Raji (cell line): Measurements from ENCODE around the gene ABCA7.

ENCODE experiments used
- POLR2A ChIP-seq: IDR thresholded peaks from 2 replicates; pipeline ENCODE4 v1.6.1; 2011; ENCODE audit warnings: low read depth, low read length, control low read depth; ENCODE audit not compliant: insufficient read depth

Gene ABCA7

DNA sequence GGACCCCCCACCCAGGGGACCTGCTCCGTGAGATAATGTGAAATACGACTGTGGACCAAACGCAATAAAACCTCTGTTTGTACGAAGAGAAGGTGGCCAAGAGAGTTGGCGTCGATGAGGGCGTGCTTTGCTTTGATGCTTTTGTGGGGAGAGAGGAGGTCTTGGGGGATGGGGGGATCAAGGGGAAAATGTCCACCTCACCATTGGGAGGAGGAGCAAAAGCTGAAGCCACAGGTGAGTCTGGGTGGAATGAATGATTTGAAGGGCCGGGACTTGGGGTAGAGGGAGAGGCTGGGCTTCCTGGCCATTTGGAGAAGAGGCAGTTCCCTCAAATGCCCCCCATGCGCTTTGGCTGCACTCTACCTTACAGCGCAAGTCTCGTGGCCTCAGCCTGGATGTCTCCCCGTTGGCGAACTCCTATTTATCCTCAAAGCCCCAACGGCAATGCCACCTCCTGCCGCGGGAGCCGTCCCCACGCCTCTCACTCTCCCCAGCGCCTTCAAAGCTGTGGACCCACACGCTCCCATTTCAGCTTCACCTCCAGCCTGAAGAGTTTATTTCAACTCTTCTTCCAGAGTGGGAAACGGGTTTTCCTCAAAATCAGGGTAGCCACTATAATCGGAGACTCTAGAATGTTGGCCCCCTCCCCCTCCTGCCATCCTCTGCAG lies 795 bp upstream of the ABCA7 start:
- no peak for TF ChIP-seq POLR2A

DNA sequence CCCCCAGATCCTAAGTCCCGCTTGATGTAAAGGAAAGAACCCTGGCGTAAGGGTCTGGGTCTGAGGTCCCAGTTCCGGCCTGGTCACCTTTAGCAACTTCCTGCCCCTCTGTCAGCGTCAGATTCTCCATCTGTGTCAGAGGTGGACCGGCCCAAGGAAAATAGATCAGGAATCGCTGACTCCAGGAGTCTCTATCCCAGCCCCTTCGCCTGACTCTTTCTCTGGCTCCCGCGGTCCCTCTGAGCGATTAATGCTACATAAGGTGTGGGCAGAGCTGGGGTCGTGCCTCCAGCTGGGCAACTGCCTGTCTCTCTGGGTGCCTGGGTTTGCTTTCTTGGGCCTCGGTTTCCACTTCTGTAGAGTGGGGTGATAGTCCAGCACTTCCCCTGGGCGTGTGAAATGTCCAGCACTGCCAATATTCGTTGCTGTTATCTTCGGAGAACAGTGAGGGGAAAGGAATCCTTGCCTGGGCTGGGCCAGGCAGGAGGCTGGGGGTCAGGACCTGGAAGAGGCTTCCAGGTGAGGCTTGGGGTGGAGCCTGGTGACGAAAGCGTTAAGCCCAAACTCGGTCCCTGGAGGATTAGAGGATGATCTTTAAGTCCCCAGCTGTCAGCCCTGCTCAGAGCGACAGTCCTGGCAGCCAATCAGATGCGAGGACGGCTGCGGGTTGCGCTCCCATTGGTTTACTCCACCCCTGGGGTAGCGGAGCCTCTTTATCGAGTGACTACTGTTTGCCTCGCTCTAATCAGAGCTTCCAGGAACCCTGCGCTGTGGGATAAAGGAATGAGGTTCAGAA lies 767 bp downstream of the ABCA7 start:
- TF ChIP-seq POLR2A = no peak

DNA sequence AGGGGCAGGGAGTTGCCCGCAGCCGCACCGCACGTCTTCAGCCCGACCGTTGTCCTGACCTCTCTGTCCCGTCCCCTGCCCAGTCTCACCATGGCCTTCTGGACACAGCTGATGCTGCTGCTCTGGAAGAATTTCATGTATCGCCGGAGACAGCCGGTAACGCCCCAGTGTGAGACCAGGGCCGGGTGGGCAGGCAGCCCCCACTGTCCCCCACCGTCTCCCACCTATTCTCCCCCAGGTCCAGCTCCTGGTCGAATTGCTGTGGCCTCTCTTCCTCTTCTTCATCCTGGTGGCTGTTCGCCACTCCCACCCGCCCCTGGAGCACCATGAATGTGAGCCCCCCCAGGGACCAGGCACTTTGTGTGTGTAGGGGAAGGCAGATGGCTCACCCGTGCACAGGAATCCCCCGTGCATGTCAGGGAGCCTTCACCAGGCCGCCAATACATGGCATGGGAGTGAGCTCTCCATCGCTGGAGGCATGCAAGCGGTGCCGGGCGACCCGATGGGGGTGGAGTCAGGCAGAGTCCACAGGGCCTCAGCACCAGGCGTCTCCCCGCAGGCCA lies 1.4 kb downstream of the ABCA7 start:
- TF ChIP-seq POLR2A = no peak

DNA sequence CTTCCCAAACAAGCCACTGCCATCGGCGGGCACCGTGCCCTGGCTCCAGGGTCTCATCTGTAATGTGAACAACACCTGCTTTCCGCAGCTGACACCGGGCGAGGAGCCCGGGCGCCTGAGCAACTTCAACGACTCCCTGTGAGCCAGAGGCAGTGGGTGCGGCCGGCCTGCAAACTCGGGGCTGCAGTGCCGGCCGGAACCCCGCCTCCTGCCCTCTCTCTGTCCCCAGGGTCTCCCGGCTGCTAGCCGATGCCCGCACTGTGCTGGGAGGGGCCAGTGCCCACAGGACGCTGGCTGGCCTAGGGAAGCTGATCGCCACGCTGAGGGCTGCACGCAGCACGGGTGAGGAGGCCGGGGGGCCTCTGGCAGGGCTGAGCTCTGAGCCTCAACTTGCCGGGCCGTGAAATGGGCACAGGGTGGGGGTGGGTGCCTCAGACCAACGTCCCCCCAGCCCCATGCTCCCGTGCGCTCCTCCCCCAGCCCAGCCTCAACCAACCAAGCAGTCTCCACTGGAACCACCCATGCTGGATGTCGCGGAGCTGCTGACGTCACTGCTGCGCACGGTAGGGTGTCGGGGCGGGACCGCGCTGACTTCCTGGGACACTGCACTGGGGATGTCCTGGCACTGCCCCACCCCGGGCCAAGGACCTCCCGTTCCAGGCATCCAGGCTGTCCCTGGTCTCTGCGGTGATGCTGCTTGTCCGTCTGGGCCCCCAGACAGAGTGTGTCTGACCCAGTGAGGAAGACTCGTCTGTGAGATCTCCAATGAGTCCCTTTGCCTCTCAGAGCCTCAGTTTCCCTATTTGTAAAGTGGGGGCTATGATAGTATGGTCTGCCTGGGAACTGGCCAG lies 2.2 kb downstream of the ABCA7 start:
- no peak for TF ChIP-seq POLR2A

DNA sequence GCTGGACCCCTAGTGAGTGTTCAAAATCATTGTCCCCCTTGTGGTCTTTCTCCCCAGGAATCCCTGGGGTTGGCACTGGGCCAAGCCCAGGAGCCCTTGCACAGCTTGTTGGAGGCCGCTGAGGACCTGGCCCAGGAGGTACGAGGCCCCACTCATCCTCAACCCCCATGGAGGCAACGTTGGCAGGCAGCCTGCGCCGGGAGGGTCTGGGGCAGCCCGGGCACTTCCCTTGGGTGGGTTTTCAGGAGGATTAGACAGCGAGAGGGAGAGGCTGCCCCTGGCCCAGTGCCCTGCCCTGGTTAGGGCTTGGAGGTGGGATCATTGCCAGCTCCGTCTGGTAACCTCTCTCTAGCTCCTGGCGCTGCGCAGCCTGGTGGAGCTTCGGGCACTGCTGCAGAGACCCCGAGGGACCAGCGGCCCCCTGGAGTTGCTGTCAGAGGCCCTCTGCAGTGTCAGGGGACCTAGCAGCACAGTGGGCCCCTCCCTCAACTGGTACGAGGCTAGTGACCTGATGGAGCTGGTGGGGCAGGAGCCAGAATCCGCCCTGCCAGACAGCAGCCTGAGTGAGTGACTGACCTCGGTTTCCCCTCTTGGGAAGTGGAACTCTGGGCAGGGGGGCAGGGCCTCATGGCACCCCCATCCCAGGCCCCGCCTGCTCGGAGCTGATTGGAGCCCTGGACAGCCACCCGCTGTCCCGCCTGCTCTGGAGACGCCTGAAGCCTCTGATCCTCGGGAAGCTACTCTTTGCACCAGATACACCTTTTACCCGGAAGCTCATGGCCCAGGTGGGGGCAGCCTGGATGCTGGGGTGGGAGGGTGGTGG lies 3.0 kb downstream of the ABCA7 start:
- no peak for TF ChIP-seq POLR2A

DNA sequence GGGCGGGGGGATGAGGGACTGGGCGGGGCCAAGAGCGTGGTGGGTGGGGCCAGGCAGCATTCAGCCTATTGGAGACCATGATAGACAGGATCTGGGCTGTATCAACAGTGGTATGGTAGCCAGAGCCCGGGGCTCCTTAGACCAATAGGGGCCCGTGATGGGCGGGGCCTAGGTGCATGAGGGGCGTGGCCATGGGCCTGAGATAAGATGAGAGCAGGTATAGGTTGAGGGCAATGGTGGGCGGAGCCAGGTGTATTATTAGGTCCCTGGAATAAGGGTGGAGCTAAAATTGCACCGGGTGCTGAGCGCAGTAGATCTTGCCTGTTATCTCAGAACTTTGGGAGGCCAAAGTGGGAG lies 5.3 kb downstream of the ABCA7 start:
- no peak for TF ChIP-seq POLR2A

DNA sequence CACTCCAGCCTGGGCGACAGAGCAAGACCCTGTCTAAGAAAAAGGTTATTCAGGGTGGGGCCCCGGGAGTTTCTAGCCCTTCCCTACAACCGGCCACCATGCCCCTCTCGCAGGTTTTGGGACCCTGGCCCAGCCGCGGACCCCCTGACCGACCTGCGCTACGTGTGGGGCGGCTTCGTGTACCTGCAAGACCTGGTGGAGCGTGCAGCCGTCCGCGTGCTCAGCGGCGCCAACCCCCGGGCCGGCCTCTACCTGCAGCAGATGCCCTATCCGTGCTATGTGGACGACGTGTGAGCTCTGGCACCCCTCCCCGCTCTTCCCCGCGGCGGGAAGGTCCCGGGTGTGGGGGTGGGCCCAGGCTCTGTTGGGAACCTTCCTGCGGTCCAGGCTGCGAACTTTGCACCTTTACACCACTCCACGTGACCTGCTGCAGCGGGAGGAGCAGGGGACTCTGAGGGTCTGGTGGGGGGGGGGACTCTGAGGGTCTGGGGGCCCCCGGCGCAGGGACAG lies 6.3 kb downstream of the ABCA7 start:
- no peak for TF ChIP-seq POLR2A

DNA sequence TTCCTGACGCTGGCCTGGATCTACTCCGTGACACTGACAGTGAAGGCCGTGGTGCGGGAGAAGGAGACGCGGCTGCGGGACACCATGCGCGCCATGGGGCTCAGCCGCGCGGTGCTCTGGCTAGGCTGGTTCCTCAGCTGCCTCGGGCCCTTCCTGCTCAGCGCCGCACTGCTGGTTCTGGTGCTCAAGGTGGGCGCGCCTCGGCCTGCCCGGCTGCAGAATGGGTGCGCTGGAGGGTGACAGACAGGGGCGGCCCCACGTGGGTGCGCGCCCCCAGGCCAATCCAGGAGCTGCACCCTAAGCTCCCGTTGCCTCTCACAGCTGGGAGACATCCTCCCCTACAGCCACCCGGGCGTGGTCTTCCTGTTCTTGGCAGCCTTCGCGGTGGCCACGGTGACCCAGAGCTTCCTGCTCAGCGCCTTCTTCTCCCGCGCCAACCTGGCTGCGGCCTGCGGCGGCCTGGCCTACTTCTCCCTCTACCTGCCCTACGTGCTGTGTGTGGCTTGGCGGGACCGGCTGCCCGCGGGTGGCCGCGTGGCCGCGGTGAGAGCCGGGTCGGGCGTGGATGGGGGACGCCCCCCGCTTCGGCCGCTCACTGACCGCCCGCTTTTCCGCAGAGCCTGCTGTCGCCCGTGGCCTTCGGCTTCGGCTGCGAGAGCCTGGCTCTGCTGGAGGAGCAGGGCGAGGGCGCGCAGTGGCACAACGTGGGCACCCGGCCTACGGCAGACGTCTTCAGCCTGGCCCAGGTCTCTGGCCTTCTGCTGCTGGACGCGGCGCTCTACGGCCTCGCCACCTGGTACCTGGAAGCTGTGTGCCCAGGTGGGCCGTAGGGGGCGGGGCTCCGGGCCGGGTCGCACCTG lies 7.2 kb downstream of the ABCA7 start:
- TF ChIP-seq POLR2A = no peak

DNA sequence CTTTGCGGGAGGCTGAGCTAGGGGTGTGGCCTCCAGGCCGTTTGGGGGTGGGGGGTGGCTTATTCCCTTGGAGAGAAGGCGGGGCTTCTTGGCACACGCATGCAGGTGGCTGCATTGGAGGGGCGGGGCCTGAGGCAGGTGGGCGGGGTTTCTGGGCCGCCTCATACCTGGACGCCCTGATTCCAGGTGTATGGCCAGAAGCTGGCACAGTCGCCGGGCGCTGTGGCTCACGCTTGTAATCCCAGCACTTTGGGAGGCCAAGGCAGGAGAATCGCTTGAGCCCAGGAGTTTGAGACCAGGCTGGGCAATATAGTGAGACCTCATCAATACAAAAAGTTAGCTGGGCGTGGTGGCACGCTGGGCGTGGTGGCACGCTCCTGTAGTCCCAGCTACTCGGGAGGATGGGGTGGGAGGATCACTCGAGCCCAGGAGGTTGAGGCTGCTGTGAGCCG lies 7.8 kb downstream of the ABCA7 start:
- TF ChIP-seq POLR2A = no peak

DNA sequence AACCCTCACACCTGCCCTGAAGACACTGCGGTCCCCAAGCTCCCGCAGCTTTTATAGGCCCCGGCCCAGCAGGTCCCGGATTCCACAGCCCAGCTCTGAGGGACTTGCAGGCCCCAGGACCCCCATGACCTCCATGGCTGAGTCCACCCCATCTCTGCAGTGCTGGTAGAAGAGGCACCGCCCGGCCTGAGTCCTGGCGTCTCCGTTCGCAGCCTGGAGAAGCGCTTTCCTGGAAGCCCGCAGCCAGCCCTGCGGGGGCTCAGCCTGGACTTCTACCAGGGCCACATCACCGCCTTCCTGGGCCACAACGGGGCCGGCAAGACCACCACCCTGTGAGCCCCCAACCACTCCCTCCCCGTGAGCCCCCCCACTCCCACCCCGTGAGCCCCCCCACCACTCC lies 9.2 kb downstream of the ABCA7 start:
- no peak for TF ChIP-seq POLR2A

DNA sequence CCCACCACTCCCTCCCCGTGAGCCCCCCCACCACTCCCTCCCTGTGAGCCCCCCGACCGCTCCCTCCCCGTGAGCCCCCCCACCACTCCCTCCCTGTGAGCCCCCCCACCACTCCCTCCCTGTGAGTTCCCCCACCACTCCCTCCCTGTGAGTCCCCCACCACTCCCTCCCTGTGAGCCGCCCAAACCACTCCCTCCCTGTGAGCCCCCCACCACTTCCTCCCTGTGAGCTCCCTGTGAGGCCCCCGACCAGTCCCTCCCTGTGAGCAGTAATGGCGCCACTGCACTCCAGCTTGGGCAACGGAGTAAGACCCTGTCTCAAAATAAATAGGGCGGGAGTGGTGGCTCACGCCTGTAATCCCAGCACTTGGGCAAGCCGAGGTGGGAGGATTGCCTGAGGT lies 9.9 kb downstream of the ABCA7 start:
- no peak for TF ChIP-seq POLR2A

DNA sequence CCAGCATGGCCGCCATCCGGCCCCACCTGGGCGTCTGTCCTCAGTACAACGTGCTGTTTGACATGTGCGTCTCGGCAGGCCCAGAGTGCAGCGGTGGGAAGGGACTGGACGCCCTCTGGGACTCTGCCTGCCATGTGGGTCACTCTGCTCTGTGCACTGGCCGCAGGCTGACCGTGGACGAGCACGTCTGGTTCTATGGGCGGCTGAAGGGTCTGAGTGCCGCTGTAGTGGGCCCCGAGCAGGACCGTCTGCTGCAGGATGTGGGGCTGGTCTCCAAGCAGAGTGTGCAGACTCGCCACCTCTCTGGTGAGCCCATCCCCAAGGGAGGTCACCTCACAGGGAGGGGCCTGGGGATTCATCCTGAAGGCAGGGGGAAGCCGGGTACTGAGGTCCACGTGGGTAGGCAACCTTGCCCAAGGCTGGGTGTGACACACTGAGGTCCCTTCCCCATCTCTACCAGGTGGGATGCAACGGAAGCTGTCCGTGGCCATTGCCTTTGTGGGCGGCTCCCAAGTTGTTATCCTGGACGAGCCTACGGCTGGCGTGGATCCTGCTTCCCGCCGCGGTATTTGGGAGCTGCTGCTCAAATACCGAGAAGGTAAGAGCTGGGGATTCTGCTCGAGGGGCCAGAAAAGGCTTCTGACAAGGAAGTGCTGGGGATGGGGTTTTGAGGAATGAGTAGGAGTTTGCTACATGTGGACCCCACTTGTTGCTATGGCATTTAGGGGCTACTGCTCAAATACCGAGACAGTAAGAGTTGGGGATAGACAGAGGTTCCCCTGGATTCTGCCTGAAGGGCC lies 11.3 kb downstream of the ABCA7 start:
- TF ChIP-seq POLR2A = no peak

DNA sequence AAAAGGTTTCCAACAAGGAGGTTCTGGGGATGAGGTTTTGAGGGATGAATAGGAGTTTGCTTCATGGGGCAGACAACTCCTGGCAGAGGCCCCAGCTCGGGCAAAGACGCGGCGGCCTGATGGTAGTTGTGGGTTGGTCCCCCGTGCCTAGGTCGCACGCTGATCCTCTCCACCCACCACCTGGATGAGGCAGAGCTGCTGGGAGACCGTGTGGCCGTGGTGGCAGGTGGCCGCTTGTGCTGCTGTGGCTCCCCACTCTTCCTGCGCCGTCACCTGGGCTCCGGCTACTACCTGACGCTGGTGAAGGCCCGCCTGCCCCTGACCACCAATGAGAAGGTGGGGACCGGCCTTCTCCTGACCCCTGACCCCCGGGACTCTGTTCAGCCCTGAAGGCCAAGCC lies 11.9 kb downstream of the ABCA7 start:
- TF ChIP-seq POLR2A = no peak

DNA sequence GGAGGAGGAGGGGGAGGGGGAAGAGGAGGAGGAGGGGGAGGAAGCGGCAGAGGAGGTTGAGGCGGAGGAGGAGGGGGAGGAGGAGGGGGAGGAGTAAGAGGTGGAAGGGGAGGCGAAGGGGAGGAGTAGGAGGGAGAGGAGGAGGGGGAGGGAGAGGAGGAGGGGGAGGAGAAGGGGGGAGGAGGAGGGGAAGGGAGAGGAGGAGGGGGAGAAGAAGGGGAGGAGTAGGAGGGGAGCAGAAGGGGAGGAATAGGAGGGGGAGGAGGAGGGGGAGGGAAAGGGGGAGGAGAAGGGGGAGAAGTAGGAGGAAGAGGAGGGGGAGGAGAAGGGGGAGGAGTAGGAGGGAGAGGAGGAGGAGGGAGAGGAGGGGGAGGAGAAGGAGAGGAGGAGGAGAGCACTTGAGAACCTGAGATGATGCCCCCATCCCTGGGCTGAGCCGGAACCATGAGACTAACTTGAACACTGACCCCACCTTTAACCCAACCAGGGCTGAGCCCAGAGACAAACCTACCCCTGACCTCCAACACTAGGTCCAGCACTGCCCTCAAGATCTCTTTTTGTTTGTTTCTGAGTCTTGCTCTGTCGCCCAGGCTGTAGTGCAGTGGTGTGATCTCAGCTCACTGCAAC lies 12.6 kb downstream of the ABCA7 start:
- no peak for TF ChIP-seq POLR2A
